PC-3 (cell line): ENCODE measurements around the gene CDK18. TPM values are rescaled to one million over a fixed set of nuclear protein-coding genes. Genes with fewer than 3 reads are reported as not detected.
A peak's percentile ranks its signal among the peaks of the same experiment; 100 is the strongest.

Source experiments
- ATAC-seq: fragments of 200-7000 bp; cut with Tn5 transposase; 2 replicates; pipeline ENCODE4 v1.9.1; 2020; ENCODE audit warnings: mild to moderate bottlenecking, moderate library complexity
- BruUV-seq: library from RNA; stranded (reverse); fragments of 400-500 nt; replicated peaks from 2 replicates; lab custom pipeline; 2021; lab: Mats Ljungman, UMichigan
- CTCF ChIA-PET: fragments of 300-600 bp; sonication (Branson Sonifier 250); formaldehyde crosslinking; loops from one replicate; lab custom pipeline; 2022; ENCODE audit warnings: antibody characterized with exemption; lab: Charles Lee
- POLR2A ChIA-PET: fragments of 300-600 bp; sonication (Branson Sonifier 250); formaldehyde crosslinking; loops from one replicate; lab custom pipeline; 2022; ENCODE audit warnings: antibody characterized with exemption; ENCODE audit not compliant: unreplicated experiment; lab: Charles Lee
- DNase-seq: peaks from one replicate; pipeline ENCODE4 v3.0.0-alpha.2; 2015
- H2AFZ ChIP-seq: fragments of 300-600 bp; sonication (generic); 2 replicates; pipeline ENCODE4 v1.6.0; 2016; ENCODE audit warnings: antibody characterized with exemption, low read length
- H3F3A ChIP-seq: fragments of 300-600 bp; sonication (generic); one replicate; pipeline ENCODE4 v1.6.0; 2017; ENCODE audit warnings: antibody characterized with exemption, low read length, control low read depth, mild to moderate bottlenecking; ENCODE audit not compliant: unreplicated experiment
- H3K27ac ChIP-seq: fragments of 300-600 bp; sonication (generic); 2 replicates; pipeline ENCODE4 v1.5.1; 2016; ENCODE audit warnings: mild to moderate bottlenecking, low read length
- H3K27me3 ChIP-seq: fragments of 300-600 bp; sonication (generic); 2 replicates; pipeline ENCODE4 v1.6.1; 2016; ENCODE audit warnings: low read length, mixed read lengths
- H3K36me3 ChIP-seq: fragments of 300-600 bp; sonication (generic); 2 replicates; pipeline ENCODE4 v1.6.1; 2016; ENCODE audit warnings: low read depth, mixed run types, low read length, mixed read lengths
- H3K4me1 ChIP-seq: fragments of 300-600 bp; sonication (generic); 2 replicates; pipeline ENCODE4 v1.5.1; 2016; ENCODE audit warnings: low read length; ENCODE audit not compliant: insufficient read depth
- H3K4me2 ChIP-seq: fragments of 300-600 bp; sonication (generic); 2 replicates; pipeline ENCODE4 v1.6.0; 2016; ENCODE audit warnings: low read length
- H3K4me3 ChIP-seq: fragments of 300-600 bp; sonication (generic); 2 replicates; pipeline ENCODE4 v1.5.1; 2016; ENCODE audit warnings: mild to moderate bottlenecking, low read length, mixed read lengths
- H3K79me2 ChIP-seq: fragments of 300-600 bp; sonication (generic); 2 replicates; pipeline ENCODE4 v1.6.1; 2017; ENCODE audit warnings: low read length, mixed read lengths
- H3K9ac ChIP-seq: fragments of 300-600 bp; sonication (generic); 2 replicates; pipeline ENCODE4 v1.6.0; 2016; ENCODE audit warnings: mild to moderate bottlenecking, low read length
- H3K9me2 ChIP-seq: fragments of 300-600 bp; sonication (generic); replicated peaks from 2 replicates; pipeline ENCODE4 v1.6.1; 2016; ENCODE audit warnings: mixed run types, low read length, mixed read lengths
- H3K9me3 ChIP-seq: fragments of 300-600 bp; sonication (generic); 2 replicates; pipeline ENCODE4 v1.6.1; 2016; ENCODE audit warnings: low read length, mixed read lengths
- H4K20me1 ChIP-seq: fragments of 300-600 bp; sonication (generic); 2 replicates; pipeline ENCODE4 v1.6.1; 2016; ENCODE audit warnings: low read length, mixed read lengths
- CTCF ChIP-seq: fragments of 300-600 bp; sonication (generic); conservative IDR thresholded peaks from 2 replicates; pipeline ENCODE4 v1.5.1; 2017; ENCODE audit warnings: antibody characterized with exemption, low read depth, mild to moderate bottlenecking, low read length
- EZH2 ChIP-seq: fragments of 300-600 bp; sonication (generic); IDR thresholded peaks from one replicate; pipeline ENCODE4 v1.6.1; 2017; ENCODE audit warnings: antibody characterized with exemption, mild to moderate bottlenecking, low read length; ENCODE audit not compliant: unreplicated experiment
- EZH2phosphoT487 ChIP-seq: fragments of 300-600 bp; sonication (generic); IDR thresholded peaks from 2 replicates; pipeline ENCODE4 v1.6.1; 2018; ENCODE audit warnings: mild to moderate bottlenecking, antibody characterized with exemption, low read length, borderline replicate concordance
- intact Hi-C: fragments of 100-400 bp; cut with micrococcal nuclease; formaldehyde crosslinking; loops from 2 replicates; pipeline ENCODE4 v1.9.0; 2023
- total RNA-seq: library from RNA; depleted of rRNA; stranded (reverse); fragments of >200 nt; gene quantifications from 2 replicates; pipeline ENCODE4 v1.2.3, GENCODE V29; 2014

Gene CDK18
- total RNA-seq, 1 experiment from 2014 or later: 13.2 TPM

- Histone ChIP-seq H3K9me2 (no peaks in the 10 kb centered on the region), H3K27ac (no peak overlapping the region), H3K9me3 (no peaks in the 10 kb centered on the region), H3K9ac (no peak overlapping the region), H4K20me1 (no peaks in the 10 kb centered on the region), H3K27me3 (no peaks in the 10 kb centered on the region), H3K79me2 (no peaks in the 10 kb centered on the region), H3K4me1 (peaks cover 12% of the 10 kb centered on the region), H3K36me3 (no peaks in the 10 kb centered on the region), H3F3A (no peaks in the 10 kb centered on the region), H2AFZ (no peak overlapping the region), H3K4me2 (no peak overlapping the region), H3K4me3 (no peak overlapping the region)
- no TSS peak for BruUV-seq
- ATAC-seq (no peak), DNase-seq (no peak)
- ChIA-PET CTCF (interaction anchor here (1.3 to 3.0 kb wide), 4 partner anchors 32 to 172 kb away, joined by 4 to 38 read pairs (median 17); partner anchors contain the start of gene SLC45A3), POLR2A (no interaction called here)
- intact Hi-C loops: no loop called here
- TF ChIP-seq EZH2phosphoT487 (no peak), EZH2 (no peak), CTCF (no peak)
Measured at GRCh38 chr1:205525495-205526285, 21.2 kb downstream of the CDK18 start.

- TF ChIP-seq EZH2phosphoT487: no peak
- TF ChIP-seq CTCF: 0 out of 2 replicates have a peak, but pooled peaks have one; percentile 13
- Histone ChIP-seq H3K9me3 (no peaks in the 10 kb centered on the region), H3K79me2 (no peaks in the 10 kb centered on the region), H3K36me3 (no peaks in the 10 kb centered on the region), H3K27ac (no peak overlapping the region), H2AFZ (no peak overlapping the region), H3F3A (no peaks in the 10 kb centered on the region), H3K4me3 (no peak overlapping the region), H3K4me1 (peaks cover 12% of the 10 kb centered on the region), H3K4me2 (no peak overlapping the region), H4K20me1 (no peaks in the 10 kb centered on the region), H3K9me2 (no peaks in the 10 kb centered on the region), H3K9ac (no peak overlapping the region), H3K27me3 (no peaks in the 10 kb centered on the region)
- ATAC-seq (no peak), DNase-seq (no peak)
- intact Hi-C loops: no loop called here
- POLR2A ChIA-PET: no interaction called here
- CTCF ChIA-PET: no interaction called here
- BruUV-seq: no TSS peak
Measured at GRCh38 chr1:205526431-205526830, 22.0 kb downstream of the CDK18 start.

GRCh38 chr1:205527931-205528330, 23.5 kb downstream of the CDK18 start:
- POLR2A ChIA-PET: no interaction called here

More at GRCh38 chr1:205527931-205528330, 23.5 kb downstream of the CDK18 start:
- H3K4me1 ChIP-seq: peaks cover 12% of the 10 kb centered on the region
- no peaks in the 10 kb centered on the region for H3K9me3 ChIP-seq
- CTCF ChIA-PET: no interaction called here
- no peaks in the 10 kb centered on the region for H3K36me3 ChIP-seq
- no peak overlapping the region for H3K4me2 ChIP-seq
- H3K9me2 ChIP-seq: no peaks in the 10 kb centered on the region
- no peak overlapping the region for H2AFZ ChIP-seq
- no peaks in the 10 kb centered on the region for H3K79me2 ChIP-seq
- no peaks in the 10 kb centered on the region for H3F3A ChIP-seq
- no TSS peak for BruUV-seq
- TF ChIP-seq EZH2 (no peak), CTCF (no peak), EZH2phosphoT487 (no peak)
- H3K9ac ChIP-seq: no peak overlapping the region
- no peaks in the 10 kb centered on the region for H4K20me1 ChIP-seq
- no peaks in the 10 kb centered on the region for H3K27me3 ChIP-seq
- ATAC-seq: no peak
- intact Hi-C loops: loop anchor here (2.0 kb wide), 2 partner anchors 15 to 105 kb away; partner anchors contain the start of gene ELK4
- no peak for DNase-seq
- H3K27ac ChIP-seq: no peak overlapping the region
- H3K4me3 ChIP-seq: no peak overlapping the region
